H9 (cell line): Measurements from ENCODE around the gene NUTF2. TPM values are rescaled to one million over a fixed set of nuclear protein-coding genes. Genes with fewer than 3 reads are reported as not detected.

Experiments
- DNase-seq: peaks from one replicate; pipeline ENCODE4 v3.0.0-alpha.2; 2017
- H2AFZ ChIP-seq: one replicate; pipeline ENCODE4 v1.6.1; 2013; ENCODE audit warnings: mild to moderate bottlenecking, low read length, control low read depth, moderate library complexity
- H2AK5ac ChIP-seq: 2 replicates; pipeline ENCODE4 v1.6.1; 2013; ENCODE audit warnings: low read length, control low read depth, mixed read lengths; ENCODE audit not compliant: insufficient read length
- H2BK120ac ChIP-seq: one replicate; pipeline ENCODE4 v1.6.1; 2013; ENCODE audit warnings: low read depth, mild to moderate bottlenecking, low read length, control low read depth, inconsistent platforms; ENCODE audit not compliant: poor library complexity, severe bottlenecking
- H2BK12ac ChIP-seq: 2 replicates; pipeline ENCODE4 v1.6.1; 2013; ENCODE audit warnings: low read length, control low read depth, mixed read lengths, low read depth; ENCODE audit not compliant: insufficient read length
- H2BK15ac ChIP-seq: 2 replicates; pipeline ENCODE4 v1.6.1; 2013; ENCODE audit warnings: low read depth, low read length, control low read depth
- H2BK20ac ChIP-seq: one replicate; pipeline ENCODE4 v1.6.1; 2013; ENCODE audit warnings: low read depth, mild to moderate bottlenecking, low read length, control low read depth, inconsistent platforms; ENCODE audit not compliant: poor library complexity, severe bottlenecking
- H2BK5ac ChIP-seq: 2 replicates; pipeline ENCODE4 v1.6.1; 2013; ENCODE audit warnings: low read length, control low read depth, mixed read lengths; ENCODE audit not compliant: insufficient read length
- H3K14ac ChIP-seq: 2 replicates; pipeline ENCODE4 v1.6.1; 2013; ENCODE audit warnings: low read length, control low read depth; ENCODE audit not compliant: insufficient read depth
- H3K18ac ChIP-seq: 2 replicates; pipeline ENCODE4 v1.6.1; 2013; ENCODE audit warnings: low read depth, mild to moderate bottlenecking, mixed read lengths, low read length, control low read depth; ENCODE audit not compliant: insufficient read length
- H3K23ac ChIP-seq: 2 replicates; pipeline ENCODE4 v1.6.1; 2013; ENCODE audit warnings: low read length, control low read depth, mixed read lengths, low read depth; ENCODE audit not compliant: insufficient read length
- H3K23me2 ChIP-seq: 2 replicates; pipeline ENCODE4 v1.6.1; 2013; ENCODE audit warnings: low read depth, mild to moderate bottlenecking, mixed read lengths, low read length, control low read depth; ENCODE audit not compliant: insufficient read length, poor library complexity, severe bottlenecking
- H3K27ac ChIP-seq: 2 replicates; pipeline ENCODE4 v1.5.1; 2013; ENCODE audit warnings: low read length, control low read depth, mixed read lengths, low read depth; ENCODE audit not compliant: insufficient read length
- H3K27me3 ChIP-seq: 2 replicates; pipeline ENCODE4 v1.6.1; 2013; ENCODE audit warnings: low read length, control low read depth, inconsistent platforms; ENCODE audit not compliant: insufficient read depth
- H3K4ac ChIP-seq: 2 replicates; pipeline ENCODE4 v1.6.1; 2013; ENCODE audit warnings: low read depth, mild to moderate bottlenecking, control low read depth, inconsistent platforms, low read length, moderate library complexity
- H3K4me1 ChIP-seq: 2 replicates; pipeline ENCODE4 v1.6.1; 2013; ENCODE audit warnings: low read length, control low read depth, inconsistent platforms; ENCODE audit not compliant: insufficient read depth
- H3K4me2 ChIP-seq: 2 replicates; pipeline ENCODE4 v1.6.1; 2013; ENCODE audit warnings: low read length, control low read depth, mixed read lengths; ENCODE audit not compliant: insufficient read length, insufficient read depth
- H3K56ac ChIP-seq: 2 replicates; pipeline ENCODE4 v1.6.1; 2013; ENCODE audit warnings: low read depth, mild to moderate bottlenecking, mixed read lengths, low read length, control low read depth; ENCODE audit not compliant: insufficient read length
- H3K79me1 ChIP-seq: 2 replicates; pipeline ENCODE4 v1.6.1; 2013; ENCODE audit warnings: low read depth, mild to moderate bottlenecking, moderate library complexity, low read length, control low read depth, inconsistent platforms; ENCODE audit not compliant: insufficient read depth, poor library complexity, severe bottlenecking
- H3K79me2 ChIP-seq: 2 replicates; pipeline ENCODE4 v1.6.1; 2013; ENCODE audit warnings: low read length, control low read depth, inconsistent platforms; ENCODE audit not compliant: insufficient read depth
- H3K9ac ChIP-seq: 2 replicates; pipeline ENCODE4 v1.6.1; 2013; ENCODE audit warnings: low read length, control low read depth, mixed read lengths; ENCODE audit not compliant: insufficient read length; ENCODE audit errors: extremely low read depth
- H3K9me3 ChIP-seq: one replicate; pipeline ENCODE4 v1.6.1; 2013; ENCODE audit warnings: low read depth, low read length, inconsistent platforms; ENCODE audit not compliant: control insufficient read depth
- H3T11ph ChIP-seq: one replicate; pipeline ENCODE4 v1.6.1; 2013; ENCODE audit warnings: mild to moderate bottlenecking, low read length, control low read depth, inconsistent platforms
- H4K20me1 ChIP-seq: one replicate; pipeline ENCODE4 v1.6.1; 2013; ENCODE audit not compliant: control insufficient read depth, insufficient read length, insufficient read depth
- H4K5ac ChIP-seq: 2 replicates; pipeline ENCODE4 v1.6.1; 2013; ENCODE audit warnings: low read depth, mild to moderate bottlenecking, mixed read lengths, low read length, control low read depth; ENCODE audit not compliant: insufficient read length
- H4K8ac ChIP-seq: replicated peaks from 2 replicates; pipeline ENCODE4 v1.6.1; 2013; ENCODE audit warnings: low read length, control low read depth, mixed read lengths, low read depth; ENCODE audit not compliant: insufficient read length
- H4K91ac ChIP-seq: 2 replicates; pipeline ENCODE4 v1.6.1; 2013; ENCODE audit warnings: low read depth, mild to moderate bottlenecking, moderate library complexity, mixed read lengths, low read length, control low read depth; ENCODE audit not compliant: insufficient read length
- H3K27ac Mint-ChIP-seq, 3 experiments: 2 replicates in 2 of 3; 3 replicates in 1 of 3; pipeline ENCODE4 v1.8.0; 2020 to 2021; ENCODE audit warnings: mixed read lengths in 3 of 3, mild to moderate bottlenecking in 1 of 3, moderate library complexity in 1 of 3
- H3K27me3 Mint-ChIP-seq: 2 replicates; pipeline ENCODE4 v1.8.0; 2021; ENCODE audit warnings: low read depth, mild to moderate bottlenecking, moderate library complexity, mixed read lengths
- H3K36me3 Mint-ChIP-seq, 3 experiments: 2 replicates in 2 of 3; 3 replicates in 1 of 3; pipeline ENCODE4 v1.8.0; 2020 to 2021; ENCODE audit warnings: low read depth in 3 of 3, mixed read lengths in 3 of 3; ENCODE audit not compliant: insufficient read depth in 1 of 3
- H3K4me1 Mint-ChIP-seq, 2 experiments: 2 replicates each; pipeline ENCODE4 v1.8.0; 2020; ENCODE audit warnings: mixed read lengths in 2 of 2
- H3K4me3 Mint-ChIP-seq, 2 experiments: 2 replicates in 1 of 2; 3 replicates in 1 of 2; pipeline ENCODE4 v1.8.0; 2020 to 2021; ENCODE audit warnings: mild to moderate bottlenecking in 2 of 2, mixed read lengths in 2 of 2, moderate library complexity in 1 of 2
- H3K9me3 Mint-ChIP-seq, 2 experiments: 2 replicates in 1 of 2; 3 replicates in 1 of 2; pipeline ENCODE4 v1.8.0; 2020; ENCODE audit warnings: mild to moderate bottlenecking in 2 of 2, mixed read lengths in 2 of 2, moderate library complexity in 1 of 2
- CTCF ChIP-seq: fragments of 200-600 bp; sonication (generic); conservative IDR thresholded peaks from 3 replicates; pipeline ENCODE4 v1.8.0; 2021; ENCODE audit warnings: antibody characterized with exemption, mild to moderate bottlenecking
- WGBS: extraction: QIAGEN DNeasy Blood & Tissue Kit; methylation state at CpG from one replicate; pipeline ENCODE4 v1.1.7; 2013; ENCODE audit warnings: missing lambda C conversion rate, low lambda C conversion rate, mixed read lengths; ENCODE audit not compliant: insufficient read length; ENCODE audit errors: extremely low coverage; 5-methylcytosine and 5-hydroxymethylcytosine counted together
- total RNA-seq: library from RNA; stranded (reverse); gene quantifications from 2 replicates; pipeline ENCODE4 v1.2.1, GENCODE V29; 2021

NUTF2 gene
- total RNA-seq, 1 experiment from 2014 or later = 198 TPM

GRCh38 chr16:67845291-67846062 lies 1.3 kb upstream of the NUTF2 start:
- Histone ChIP-seq H3K4me1 (peaks cover 10% of the 10 kb centered on the region; the same call in 1 of the 2 replicates), H2AFZ (no peak overlapping the region), H4K20me1 (no peaks in the 10 kb centered on the region), H3K14ac (no peak overlapping the region), H3K4me2 (peak overlapping the region; percentile 82), H3K79me2 (peaks cover 20% of the 10 kb centered on the region; the same call in 1 of the 2 replicates), H2BK5ac (no peak overlapping the region), H3K56ac (no peak overlapping the region), H3K23me2 (peaks cover 14% of the 10 kb centered on the region), H2BK15ac (no peak overlapping the region), H3K27ac (peak overlapping the region; percentile 61), H4K91ac (no peak overlapping the region), H3T11ph (no peak overlapping the region), H2AK5ac (no peak overlapping the region), H3K18ac (no peak overlapping the region), H4K5ac (no peak overlapping the region), H3K9me3 (no peaks in the 10 kb centered on the region), H2BK20ac (no peak overlapping the region), H3K27me3 (no peaks in the 10 kb centered on the region), H2BK12ac (no peak overlapping the region), H3K23ac (no peak overlapping the region), H3K79me1 (no peaks in the 10 kb centered on the region), H3K4ac (no peak overlapping the region), H2BK120ac (no peak overlapping the region), H3K9ac (peak overlapping the region; percentile 80), H4K8ac (no peak overlapping the region)
- WGBS = no CpG with 5 or more reads among the region's 5 CpGs
- Mint-ChIP-seq H3K4me3 (peak overlapping the region; percentile 73 to 91), H3K9me3 (peaks cover 0 to 2% of the 10 kb centered on the region in 2 experiments; a peak in 1 of 5 replicates), H3K36me3 (peaks cover 9 to 19% (median 11%) of the 10 kb centered on the region in 3 experiments), H3K27me3 (no peaks in the 10 kb centered on the region), H3K27ac (peak overlapping the region; percentile 93 to 98 (median 96); a peak in 6 of 7 replicates), H3K4me1 (peaks cover 46 to 52% of the 10 kb centered on the region in 2 experiments)
- no peak for DNase-seq
- TF ChIP-seq CTCF = no peak
